Neuron (in vitro differentiated cells): ENCODE measurements around the gene NEK1.
"Not testable (repeated sequence)": the region's sequence is repeated elsewhere in the genome, so short reads cannot be mapped to it uniquely, and the experiment has no call there.

Source experiments
- H2AFZ ChIP-seq: one replicate; pipeline ENCODE4 v1.6.1; 2013; ENCODE audit warnings: low read depth, mild to moderate bottlenecking, inconsistent platforms, low read length, moderate library complexity
- H3K27me3 ChIP-seq: one replicate; pipeline ENCODE4 v1.6.1; 2013; ENCODE audit warnings: low read length; ENCODE audit not compliant: insufficient read depth
- H3K36me3 ChIP-seq: one replicate; pipeline ENCODE4 v1.6.1; 2013; ENCODE audit warnings: low read length; ENCODE audit not compliant: insufficient read depth
- H3K4me1 ChIP-seq: one replicate; pipeline ENCODE4 v1.6.1; 2013; ENCODE audit warnings: low read length; ENCODE audit not compliant: insufficient read depth
- H3K4me3 ChIP-seq: 2 replicates; pipeline ENCODE4 v1.5.1; 2013; ENCODE audit warnings: mild to moderate bottlenecking, low read length, moderate library complexity
- H3K9me3 ChIP-seq: one replicate; pipeline ENCODE4 v1.6.1; 2013; ENCODE audit warnings: low read length

Gene NEK1

GRCh38 chr4:169567916-169568315 lies 44.5 kb downstream of the NEK1 start:
- Histone ChIP-seq H2AFZ (no peak overlapping the region), H3K27me3 (no peaks in the 10 kb centered on the region), H3K4me1 (no peaks in the 10 kb centered on the region), H3K4me3 (no peak overlapping the region), H3K36me3 (peaks cover 4% of the 10 kb centered on the region), H3K9me3 (no peaks in the 10 kb centered on the region)

- H3K36me3 ChIP-seq, result peaks cover 2% of the 10 kb centered on the region
- no peaks in the 10 kb centered on the region for H3K27me3 ChIP-seq
Measured at GRCh38 chr4:169566021-169566818, 46.2 kb downstream of the NEK1 start.

GRCh38 chr4:169565606-169566005 lies 46.8 kb downstream of the NEK1 start:
- Histone ChIP-seq H2AFZ (no peak overlapping the region), H3K4me1 (no peaks in the 10 kb centered on the region), H3K36me3 (peaks cover 6% of the 10 kb centered on the region), H3K27me3 (no peaks in the 10 kb centered on the region), H3K4me3 (no peak overlapping the region), H3K9me3 (no peaks in the 10 kb centered on the region)

More at GRCh38 chr4:169566021-169566818, 46.2 kb downstream of the NEK1 start:
- Histone ChIP-seq H3K9me3 (no peaks in the 10 kb centered on the region), H2AFZ (no peak overlapping the region), H3K4me3 (no peak overlapping the region), H3K4me1 (no peaks in the 10 kb centered on the region)

- Histone ChIP-seq H3K9me3 (peaks cover 6% of the 10 kb centered on the region), H3K4me3 (no peak overlapping the region), H3K36me3 (peaks cover 34% of the 10 kb centered on the region), H2AFZ (no peak overlapping the region), H3K27me3 (no peaks in the 10 kb centered on the region), H3K4me1 (no peaks in the 10 kb centered on the region)
Measured at GRCh38 chr4:169557061-169557636, 55.2 kb downstream of the NEK1 start.

GRCh38 chr4:169546548-169546947 lies 65.8 kb downstream of the NEK1 start:
- not testable (repeated sequence) for H3K4me1 ChIP-seq, H3K4me3 ChIP-seq, H3K27me3 ChIP-seq, H3K36me3 ChIP-seq, H2AFZ ChIP-seq
- peaks cover 14% of the 10 kb centered on the region for H3K9me3 ChIP-seq

GRCh38 chr4:169540774-169541173 lies 71.6 kb downstream of the NEK1 start:
- peaks cover 2% of the 10 kb centered on the region for H3K36me3 ChIP-seq
- no peaks in the 10 kb centered on the region for H3K4me1 ChIP-seq
- H3K4me3 ChIP-seq, result no peak overlapping the region
- H3K27me3 ChIP-seq, result no peaks in the 10 kb centered on the region
- no peak overlapping the region for H2AFZ ChIP-seq
- H3K9me3 ChIP-seq, result no peaks in the 10 kb centered on the region

GRCh38 chr4:169530048-169530447 lies 82.3 kb downstream of the NEK1 start:
- no peak overlapping the region for H3K4me3 ChIP-seq
- no peaks in the 10 kb centered on the region for H3K4me1 ChIP-seq
- no peaks in the 10 kb centered on the region for H3K27me3 ChIP-seq
- peaks cover 20% of the 10 kb centered on the region for H3K36me3 ChIP-seq
- no peaks in the 10 kb centered on the region for H3K9me3 ChIP-seq
- H2AFZ ChIP-seq, result no peak overlapping the region

GRCh38 chr4:169523796-169524195 lies 88.6 kb downstream of the NEK1 start:
- H3K36me3 ChIP-seq, result peaks cover 6% of the 10 kb centered on the region
- H2AFZ ChIP-seq, result no peak overlapping the region
- H3K27me3 ChIP-seq, result no peaks in the 10 kb centered on the region
- peaks cover 14% of the 10 kb centered on the region for H3K9me3 ChIP-seq
- no peaks in the 10 kb centered on the region for H3K4me1 ChIP-seq
- no peak overlapping the region for H3K4me3 ChIP-seq

- no peaks in the 10 kb centered on the region for H3K27me3 ChIP-seq
Measured at GRCh38 chr4:169510617-169511016, 101.8 kb downstream of the NEK1 start.

GRCh38 chr4:169506903-169507302 lies 105.5 kb downstream of the NEK1 start:
- Histone ChIP-seq H3K36me3 (peaks cover 8% of the 10 kb centered on the region), H3K4me3 (no peak overlapping the region), H3K4me1 (no peaks in the 10 kb centered on the region), H3K9me3 (no peaks in the 10 kb centered on the region), H3K27me3 (no peaks in the 10 kb centered on the region), H2AFZ (no peak overlapping the region)

More at GRCh38 chr4:169510617-169511016, 101.8 kb downstream of the NEK1 start:
- H2AFZ ChIP-seq, result no peak overlapping the region
- H3K9me3 ChIP-seq, result no peaks in the 10 kb centered on the region
- no peaks in the 10 kb centered on the region for H3K4me1 ChIP-seq
- peaks cover 3% of the 10 kb centered on the region for H3K36me3 ChIP-seq
- H3K4me3 ChIP-seq, result no peak overlapping the region

- not testable (repeated sequence) for H3K9me3 ChIP-seq, H2AFZ ChIP-seq, H3K4me1 ChIP-seq, H3K27me3 ChIP-seq, H3K4me3 ChIP-seq, H3K36me3 ChIP-seq
Measured at GRCh38 chr4:169499907-169500306, 112.5 kb downstream of the NEK1 start.

GRCh38 chr4:169494234-169494633 lies 118.1 kb downstream of the NEK1 start:
- H3K36me3 ChIP-seq, H3K4me1 ChIP-seq, H3K27me3 ChIP-seq, H3K4me3 ChIP-seq, H3K9me3 ChIP-seq, H2AFZ ChIP-seq: not testable (repeated sequence)

GRCh38 chr4:169493164-169493524 lies 119.2 kb downstream of the NEK1 start:
- Histone ChIP-seq H3K4me1 (no peaks in the 10 kb centered on the region), H3K4me3 (no peak overlapping the region), H3K36me3 (no peaks in the 10 kb centered on the region), H3K27me3 (no peaks in the 10 kb centered on the region), H3K9me3 (peaks cover 5% of the 10 kb centered on the region), H2AFZ (no peak overlapping the region)
